SK-N-MC (cell line): ENCODE results near the gene JAKMIP1.

Experiments used
- DNase-seq: peaks from one replicate; pipeline ENCODE4 v3.0.0-alpha.2; 2011; ENCODE audit warnings: low read depth, low spot score
- H3K27ac ChIP-seq: fragments of 200-600 bp; sonication (generic); 2 replicates; pipeline ENCODE4 v1.5.1; 2016; ENCODE audit warnings: mixed run types
- H3K36me3 ChIP-seq: fragments of 200-600 bp; sonication (generic); 2 replicates; pipeline ENCODE4 v1.6.1; 2017; ENCODE audit warnings: antibody characterized with exemption, low read length, mixed read lengths; ENCODE audit not compliant: insufficient read depth
- H3K4me3 ChIP-seq: fragments of 200-600 bp; sonication (generic); 2 replicates; pipeline ENCODE4 v1.5.1; 2016
- H3K9ac ChIP-seq: fragments of 200-600 bp; sonication (generic); 2 replicates; pipeline ENCODE4 v1.8.0; 2017; ENCODE audit warnings: mixed run types, mixed read lengths; ENCODE audit not compliant: insufficient read length
- H3K9me3 ChIP-seq: fragments of 200-600 bp; sonication (generic); 2 replicates; pipeline ENCODE4 v1.6.1; 2017; ENCODE audit warnings: low read depth, mild to moderate bottlenecking, antibody characterized with exemption, low read length, moderate library complexity, mixed read lengths
- EZH2 ChIP-seq: fragments of 200-600 bp; sonication (generic); IDR thresholded peaks from one replicate; pipeline ENCODE4 v1.6.1; 2017; ENCODE audit warnings: antibody characterized with exemption
- FOXP2 ChIP-seq: optimal IDR thresholded peaks from 2 replicates; pipeline ENCODE3; 2011; ENCODE audit warnings: mild to moderate bottlenecking, moderate library complexity; ENCODE audit not compliant: insufficient read depth; ENCODE audit errors: extremely low read length, control extremely low read depth
- POLR2AphosphoS5 ChIP-seq: IDR thresholded peaks from 2 replicates; pipeline ENCODE4 v1.6.1; 2012; ENCODE audit warnings: mild to moderate bottlenecking, low read depth, low read length, borderline replicate concordance

Gene JAKMIP1

DNA sequence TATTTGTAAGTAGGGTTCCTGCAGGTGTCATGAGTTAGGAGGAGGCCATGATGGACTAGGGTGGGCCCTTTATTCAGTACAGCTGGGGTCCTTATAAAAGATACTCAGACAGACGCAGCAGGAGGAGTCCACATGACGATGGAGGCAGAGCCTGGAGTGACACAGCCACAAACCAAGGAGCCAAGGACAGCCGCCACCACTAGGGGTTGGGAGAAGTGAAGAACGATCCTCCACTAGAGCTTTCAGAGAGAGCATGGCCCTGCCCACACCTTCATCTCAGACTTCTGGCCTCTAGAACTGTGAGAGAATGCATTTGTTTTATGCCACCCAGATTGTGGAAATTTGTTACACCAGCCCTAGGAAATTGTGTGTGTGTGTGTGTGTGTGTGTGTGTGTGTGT, 31.1 kb downstream of the JAKMIP1 start:
- Histone ChIP-seq H3K9ac (no peak overlapping the region), H3K9me3 (no peaks in the 10 kb centered on the region), H3K4me3 (no peak overlapping the region), H3K36me3 (no peaks in the 10 kb centered on the region), H3K27ac (no peak overlapping the region)
- TF ChIP-seq FOXP2: no peak
- TF ChIP-seq POLR2AphosphoS5: no peak
- TF ChIP-seq EZH2: no peak
- DNase-seq: no peak

DNA sequence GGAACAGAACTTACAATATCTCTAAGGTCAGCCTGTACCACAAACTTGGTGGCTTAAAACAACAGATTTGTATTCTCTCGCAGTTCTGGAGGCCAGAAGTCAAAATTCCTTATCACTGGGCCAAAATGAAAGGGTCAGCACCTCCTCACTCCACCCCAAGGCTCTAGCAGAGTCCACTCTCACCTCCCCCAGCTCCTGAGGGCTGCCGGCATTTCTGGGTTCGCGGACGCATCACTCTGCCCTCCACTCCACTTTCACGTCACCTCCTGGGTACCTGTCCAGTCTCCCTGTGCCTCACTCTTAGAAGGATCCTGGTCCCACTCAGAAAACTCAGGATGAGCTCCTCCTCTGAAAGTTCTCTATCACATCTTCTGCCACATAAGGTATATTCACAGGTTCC, 34.6 kb downstream of the JAKMIP1 start:
- H3K9ac ChIP-seq: no peak overlapping the region
- no peaks in the 10 kb centered on the region for H3K36me3 ChIP-seq
- no peak for TF ChIP-seq FOXP2
- no peak for TF ChIP-seq POLR2AphosphoS5
- no peak for TF ChIP-seq EZH2
- H3K27ac ChIP-seq: no peak overlapping the region
- no peaks in the 10 kb centered on the region for H3K9me3 ChIP-seq
- DNase-seq: no peak
- no peak overlapping the region for H3K4me3 ChIP-seq

DNA sequence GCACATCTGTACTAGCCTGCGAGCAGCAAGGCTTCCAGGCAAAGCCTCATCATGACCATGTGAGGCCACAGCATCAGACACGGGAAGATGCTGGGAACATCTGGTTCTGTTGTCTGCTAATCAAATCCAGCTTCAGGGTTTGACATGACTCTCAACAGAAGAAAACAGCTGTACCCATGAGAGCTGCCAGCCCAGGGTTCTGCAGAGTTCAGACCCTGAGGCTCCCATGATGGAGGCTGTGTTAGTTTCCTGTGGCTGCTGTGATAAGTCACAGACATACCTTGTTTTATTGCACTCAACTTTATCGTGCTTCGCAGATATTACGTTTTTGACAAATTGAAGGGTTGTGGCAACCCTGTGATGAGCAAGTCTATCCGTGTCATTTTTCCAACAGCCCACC, 37.5 kb downstream of the JAKMIP1 start:
- Histone ChIP-seq H3K9me3 (no peaks in the 10 kb centered on the region), H3K9ac (no peak overlapping the region), H3K36me3 (no peaks in the 10 kb centered on the region), H3K27ac (no peak overlapping the region), H3K4me3 (no peak overlapping the region)
- TF ChIP-seq POLR2AphosphoS5 (no peak), EZH2 (no peak), FOXP2 (no peak)
- no peak for DNase-seq

DNA sequence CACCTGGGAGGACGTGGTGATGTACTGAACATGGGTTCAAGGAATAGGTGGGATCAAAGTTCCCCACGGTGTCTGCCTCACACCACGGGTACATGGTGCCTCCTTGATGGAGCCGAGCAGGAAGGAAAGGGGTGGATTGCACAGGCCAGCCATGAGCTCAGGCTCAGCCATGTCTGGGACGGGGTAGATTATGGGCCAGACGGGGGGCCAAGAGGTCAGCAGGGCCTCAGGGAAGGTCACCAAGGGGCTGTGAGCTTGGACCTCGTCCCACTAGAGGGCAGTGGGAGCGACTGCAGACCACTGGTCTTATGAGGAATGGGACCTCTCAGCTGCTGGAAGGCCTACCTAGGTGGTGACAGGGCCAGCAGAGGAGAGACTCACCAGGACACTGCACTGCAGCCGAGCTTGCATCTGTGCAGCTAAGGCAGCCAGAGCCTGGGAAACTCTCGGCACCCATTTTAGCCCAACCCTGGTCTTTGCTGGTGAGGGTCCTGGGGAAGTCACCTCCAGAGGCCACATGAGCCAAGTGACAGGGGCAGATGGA, 38.4 kb downstream of the JAKMIP1 start:
- Histone ChIP-seq H3K27ac (no peak overlapping the region), H3K4me3 (no peak overlapping the region), H3K9me3 (no peaks in the 10 kb centered on the region), H3K9ac (no peak overlapping the region), H3K36me3 (no peaks in the 10 kb centered on the region)
- no peak for DNase-seq
- TF ChIP-seq FOXP2 (no peak), POLR2AphosphoS5 (no peak), EZH2 (no peak)

DNA sequence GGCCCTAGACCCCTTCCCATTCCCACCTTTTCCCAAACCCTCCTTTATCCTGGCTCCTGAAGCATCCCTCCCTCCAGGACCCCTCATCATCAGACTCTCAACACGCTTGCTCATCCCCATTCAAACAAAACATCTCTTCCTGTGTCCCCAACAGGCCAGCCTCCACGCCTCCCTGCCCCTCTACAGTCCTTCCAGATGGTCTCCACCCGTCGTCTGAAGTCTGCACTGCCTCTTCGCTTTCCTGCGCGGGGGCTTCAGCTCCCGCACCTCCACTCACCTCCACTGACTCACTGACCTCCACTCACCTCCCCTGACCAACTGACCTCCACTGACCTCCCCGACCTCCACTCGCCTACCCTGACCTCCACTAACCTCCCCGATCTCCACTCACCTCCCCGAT, 39.8 kb downstream of the JAKMIP1 start:
- Histone ChIP-seq H3K4me3 (no peak overlapping the region), H3K9ac (no peak overlapping the region), H3K9me3 (no peaks in the 10 kb centered on the region), H3K27ac (no peak overlapping the region), H3K36me3 (no peaks in the 10 kb centered on the region)
- TF ChIP-seq EZH2 (no peak), POLR2AphosphoS5 (no peak), FOXP2 (no peak)
- DNase-seq: no peak

DNA sequence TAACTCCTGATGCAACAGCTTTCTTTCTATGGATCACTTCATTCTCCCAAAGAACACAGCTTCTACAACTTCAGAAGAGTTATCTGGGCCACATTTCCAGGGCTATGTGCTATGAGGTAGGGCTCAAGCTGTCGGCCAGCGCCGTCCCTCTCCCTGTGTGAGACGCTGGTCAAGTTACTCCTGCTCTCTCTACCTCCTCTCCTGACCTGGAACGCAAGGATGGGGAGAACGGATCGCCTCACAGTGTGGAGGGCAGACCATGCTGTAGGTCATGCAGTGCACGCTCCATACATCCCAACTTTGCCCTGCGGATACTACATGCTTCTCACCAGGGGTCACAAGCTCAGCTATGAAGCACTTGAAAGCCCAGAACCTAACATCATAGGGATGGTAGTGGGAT, 42.4 kb downstream of the JAKMIP1 start:
- no peak for DNase-seq
- H3K9me3 ChIP-seq: no peaks in the 10 kb centered on the region
- no peaks in the 10 kb centered on the region for H3K36me3 ChIP-seq
- H3K27ac ChIP-seq: no peak overlapping the region
- H3K4me3 ChIP-seq: no peak overlapping the region
- H3K9ac ChIP-seq: no peak overlapping the region
- TF ChIP-seq POLR2AphosphoS5 (no peak), FOXP2 (no peak), EZH2 (no peak)

DNA sequence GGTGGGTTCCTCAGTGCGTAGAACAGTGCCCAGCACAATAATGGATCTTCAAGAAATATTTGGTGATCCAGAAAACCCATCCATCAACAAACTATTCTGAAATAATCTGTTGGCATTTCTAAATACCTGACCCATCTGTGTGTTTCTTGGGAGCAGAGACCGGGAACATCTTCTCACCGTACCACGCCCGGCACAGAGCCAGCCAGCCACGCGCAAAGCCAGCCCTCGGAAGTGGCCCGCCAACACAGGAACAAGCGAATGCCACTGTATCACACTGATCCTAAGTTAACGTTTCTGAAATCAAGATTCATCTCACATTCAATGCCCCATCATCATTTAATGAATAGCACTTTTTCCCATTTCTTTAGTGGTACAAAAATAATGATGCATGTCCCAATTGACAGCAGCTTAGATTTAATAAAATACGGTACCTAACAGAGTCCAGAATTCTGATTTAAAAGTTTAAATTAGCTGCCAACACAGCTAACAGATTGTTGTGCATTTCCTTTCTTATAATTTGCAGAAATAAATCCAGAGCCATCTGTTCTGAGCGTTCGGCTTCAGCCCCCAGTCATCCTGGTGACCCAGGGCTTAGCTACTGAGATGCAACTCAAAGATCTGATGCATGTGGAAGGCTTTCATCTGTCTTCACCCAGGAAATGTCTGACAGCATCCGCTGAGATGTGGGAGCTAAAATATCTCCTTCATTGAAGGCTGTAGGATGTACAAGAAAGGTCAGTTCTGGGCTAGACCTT, 44.2 kb downstream of the JAKMIP1 start:
- Histone ChIP-seq H3K9me3 (no peaks in the 10 kb centered on the region), H3K4me3 (no peak overlapping the region), H3K9ac (no peak overlapping the region), H3K36me3 (no peaks in the 10 kb centered on the region), H3K27ac (no peak overlapping the region)
- no peak for DNase-seq
- TF ChIP-seq EZH2 (no peak), FOXP2 (no peak)

DNA sequence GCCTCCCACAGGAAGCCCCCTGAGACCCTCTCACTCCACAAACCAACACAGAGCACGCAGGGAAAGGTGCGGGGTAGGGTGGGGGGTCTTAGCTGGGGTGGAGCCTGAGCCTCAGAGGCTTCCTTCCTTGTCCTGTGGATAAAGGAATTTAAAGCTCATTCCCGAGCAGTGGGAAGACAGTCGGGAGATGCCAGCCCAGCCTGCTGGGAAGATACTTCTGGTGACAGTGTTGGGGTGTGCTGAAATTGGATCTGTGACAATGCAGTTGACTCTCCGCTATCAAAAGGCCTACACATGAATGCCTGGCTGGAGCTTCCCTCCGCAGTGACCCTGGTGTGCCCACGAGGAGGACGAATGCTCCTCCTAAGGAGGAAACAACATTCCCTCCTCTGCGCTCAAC, 45.5 kb downstream of the JAKMIP1 start:
- DNase-seq: no peak
- Histone ChIP-seq H3K9ac (no peak overlapping the region), H3K27ac (no peak overlapping the region), H3K4me3 (no peak overlapping the region), H3K36me3 (no peaks in the 10 kb centered on the region), H3K9me3 (no peaks in the 10 kb centered on the region)
- TF ChIP-seq EZH2: no peak

DNA sequence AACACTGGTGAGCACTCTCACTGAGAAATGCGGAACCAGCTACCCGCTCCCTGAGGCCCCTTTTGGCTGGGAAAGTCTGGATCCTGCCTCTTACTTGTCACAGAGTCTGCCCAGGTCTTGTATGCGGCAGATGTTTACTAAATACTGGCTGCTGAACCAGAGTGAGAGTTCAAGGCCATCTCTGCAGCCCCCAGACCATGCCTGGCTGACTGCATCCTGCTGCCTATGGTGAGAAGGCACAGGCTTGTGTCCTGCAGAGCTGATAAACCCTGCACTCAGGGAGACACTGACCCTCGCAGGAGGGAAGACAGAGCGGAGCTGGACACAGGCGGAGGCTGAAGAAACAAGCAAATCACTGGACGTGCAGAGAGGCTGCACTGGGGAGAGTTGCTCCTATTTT, 46.5 kb downstream of the JAKMIP1 start:
- no peaks in the 10 kb centered on the region for H3K36me3 ChIP-seq
- H3K9ac ChIP-seq: no peak overlapping the region
- no peaks in the 10 kb centered on the region for H3K9me3 ChIP-seq
- TF ChIP-seq POLR2AphosphoS5: no peak
- no peak for TF ChIP-seq EZH2
- TF ChIP-seq FOXP2: no peak
- no peak overlapping the region for H3K27ac ChIP-seq
- no peak overlapping the region for H3K4me3 ChIP-seq
- DNase-seq: no peak
